ENCODE results near the gene TRMT13.
"Not testable (repeated sequence)": the region's sequence is repeated elsewhere in the genome, so short reads cannot be mapped to it uniquely, and the experiment has no call there.

Gene TRMT13

GRCh38 chr1:100164216-100164615, 31.3 kb downstream of the TRMT13 start:
- DNase-seq (ENCODE audit: low spot score) = peak; percentile 56

DNA sequence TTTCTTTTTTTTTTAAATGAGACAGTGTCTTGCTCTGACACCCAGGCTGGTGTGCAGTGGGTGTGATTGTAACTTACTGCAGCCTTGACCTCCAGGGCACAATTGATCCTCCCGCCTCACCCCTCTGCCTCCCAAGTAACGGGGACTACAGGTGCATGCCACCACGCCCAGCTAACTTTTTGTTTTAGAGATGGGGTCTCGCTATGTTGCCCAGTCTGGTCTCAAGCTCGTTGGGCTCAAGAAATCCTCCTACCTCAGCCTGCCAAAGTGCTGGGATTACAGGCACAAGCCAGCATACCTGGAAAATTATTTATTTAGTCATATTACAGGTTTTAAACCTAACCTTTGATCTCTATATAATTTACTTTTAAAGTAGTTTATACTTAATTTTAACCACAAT, 31.7 kb downstream of the TRMT13 start:
- DNase-seq (ENCODE audit: low spot score) = no peak

DNA sequence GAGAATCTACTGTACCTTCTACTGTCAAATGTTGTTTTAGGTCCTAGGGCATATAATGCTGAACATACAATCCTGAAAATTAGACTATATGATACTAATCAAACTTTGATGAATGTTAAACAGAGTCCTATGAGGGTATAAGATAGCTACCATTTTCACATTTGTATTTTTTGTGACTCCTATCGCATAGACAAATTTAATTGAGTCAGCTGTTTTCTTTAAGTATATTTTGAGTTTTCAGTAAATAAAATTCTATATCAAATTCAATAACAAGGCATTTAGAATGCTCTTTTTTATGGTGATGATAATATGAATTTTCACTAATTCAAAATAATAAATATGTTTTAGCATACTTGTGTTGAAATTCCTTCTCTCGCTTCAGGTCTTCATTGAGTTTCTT, 35.1 kb downstream of the TRMT13 start:
- DNase-seq (ENCODE audit: low spot score) = no peak

DNA sequence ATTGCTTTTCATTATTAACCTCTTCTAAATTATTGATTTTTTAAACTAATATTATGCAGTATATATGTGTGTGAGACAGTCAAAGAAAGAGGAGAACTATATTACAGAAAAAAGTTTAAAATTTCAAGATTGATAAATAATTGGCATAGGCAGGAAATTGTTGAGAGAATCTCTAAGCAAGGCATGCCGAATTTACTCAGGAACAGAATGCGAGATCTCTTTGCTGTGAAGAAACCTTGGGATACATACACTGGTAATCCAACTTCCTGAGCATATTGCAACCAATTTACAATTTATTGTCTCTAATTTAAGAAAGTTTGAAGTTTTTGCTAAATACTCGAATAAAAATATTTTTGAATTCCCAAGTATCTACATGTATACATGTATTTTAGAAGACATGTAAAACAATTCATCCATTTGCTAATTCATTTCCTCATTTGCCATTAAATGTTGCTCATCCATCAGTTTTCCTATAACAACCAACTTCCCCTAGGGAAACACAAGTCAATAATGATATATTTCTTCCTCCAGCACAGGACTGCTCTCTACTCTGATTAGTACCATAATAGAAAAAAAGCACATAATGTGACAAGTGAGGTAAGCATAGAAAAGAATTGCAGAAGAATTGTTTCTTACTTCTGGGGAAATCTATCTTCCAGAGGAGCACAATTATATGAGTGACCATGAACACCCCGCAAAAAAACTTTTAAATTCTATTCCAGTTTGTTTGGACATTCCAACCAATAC, 44.5 kb downstream of the TRMT13 start:
- DNase-seq (ENCODE audit: low spot score) = no peak

GRCh38 chr1:100178091-100178490, 45.1 kb downstream of the TRMT13 start, which contains the start of gene LRRC39:
Gene LRRC39 (minus strand): TSS chr1:100178256. CDS start chr1:100168516, 9,740 bp downstream.
- no peak for DNase-seq (ENCODE audit: low spot score)

DNA sequence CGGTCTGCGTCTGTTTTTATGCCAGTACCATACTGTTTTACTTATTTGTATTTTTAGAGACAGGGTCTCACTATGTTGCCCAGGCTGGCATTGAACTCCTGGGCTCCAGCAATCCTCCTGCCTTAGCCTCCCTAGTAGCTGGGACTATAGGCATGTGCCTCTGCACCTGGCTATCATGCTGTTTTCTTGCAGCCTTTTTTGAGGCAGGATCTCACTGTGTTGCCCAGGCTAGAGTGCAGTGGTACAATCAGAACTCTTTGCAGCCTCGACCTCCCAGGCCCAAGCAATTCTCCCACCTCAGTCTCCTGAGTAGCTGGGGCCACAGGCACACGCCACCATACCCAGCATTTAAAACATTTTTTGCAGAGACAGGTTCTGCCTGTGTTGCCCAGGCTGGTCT, 50.4 kb downstream of the TRMT13 start:
- DNase-seq (ENCODE audit: low spot score) = no peak

DNA sequence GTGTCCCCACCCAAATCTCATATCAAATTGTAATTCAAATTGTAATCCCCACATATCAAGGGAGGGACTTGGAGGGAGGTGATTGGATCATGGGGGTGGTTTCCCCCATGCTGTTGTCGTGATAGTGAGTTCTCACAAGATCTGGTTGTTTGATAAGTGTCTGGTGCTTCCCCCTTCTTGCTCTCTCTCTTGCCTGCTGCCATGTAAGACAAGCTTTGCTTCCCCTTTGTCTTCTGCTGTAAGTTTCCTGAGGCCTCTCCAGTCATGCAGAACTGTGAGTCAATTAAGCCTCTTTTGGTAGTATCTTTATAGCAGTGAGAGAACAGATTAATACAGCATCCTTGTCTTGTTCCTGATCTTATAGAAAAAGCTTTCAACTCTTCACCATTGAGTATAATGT, 51.6 kb downstream of the TRMT13 start:
- DNase-seq (ENCODE audit: low spot score) = no peak

- DNase-seq (ENCODE audit: low spot score) = peak; percentile 40
These were observed 54.9 kb downstream of the TRMT13 start for GRCh38 chr1:100187912-100188311.

DNA sequence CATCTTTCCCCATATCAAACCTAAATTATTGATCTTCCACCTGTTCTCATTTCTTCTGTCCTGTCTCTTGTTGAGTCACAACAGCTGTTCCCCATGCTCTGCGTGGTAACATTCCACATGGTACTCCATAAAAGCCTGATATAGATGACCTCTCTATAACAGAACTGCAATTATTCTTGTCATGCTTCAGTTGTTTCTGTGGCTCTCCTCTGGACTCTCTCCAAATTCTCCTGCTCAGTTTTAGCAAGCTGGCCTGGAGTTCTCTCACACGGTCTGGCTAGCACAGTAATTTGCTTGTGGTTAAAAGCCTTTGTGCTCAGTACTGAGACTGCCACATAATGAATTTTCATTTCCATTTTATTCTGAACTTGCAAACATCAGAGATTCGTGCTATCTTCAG, 55.7 kb downstream of the TRMT13 start:
- peak; percentile 75 for DNase-seq (ENCODE audit: low spot score)

DNA sequence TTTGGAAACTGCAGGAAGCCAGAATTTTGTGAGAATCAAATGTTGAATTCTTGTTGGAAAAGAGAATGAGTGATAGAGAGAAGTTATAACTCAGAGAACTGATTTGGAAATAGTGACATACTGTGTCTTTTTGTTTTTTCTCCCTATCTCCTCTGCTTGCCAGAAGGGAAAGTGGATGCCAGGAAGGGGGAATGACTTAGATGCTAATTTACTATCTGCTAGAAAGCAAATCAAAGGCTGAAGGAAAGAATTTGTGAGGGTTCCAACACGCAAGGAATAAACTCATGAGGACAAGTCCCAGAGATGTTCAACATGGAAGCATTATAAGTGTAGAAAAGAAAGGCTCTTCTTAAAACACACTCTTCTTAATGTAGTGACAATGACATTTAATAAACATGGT, 65.6 kb downstream of the TRMT13 start:
- DNase-seq (ENCODE audit: low spot score) = no peak

DNA sequence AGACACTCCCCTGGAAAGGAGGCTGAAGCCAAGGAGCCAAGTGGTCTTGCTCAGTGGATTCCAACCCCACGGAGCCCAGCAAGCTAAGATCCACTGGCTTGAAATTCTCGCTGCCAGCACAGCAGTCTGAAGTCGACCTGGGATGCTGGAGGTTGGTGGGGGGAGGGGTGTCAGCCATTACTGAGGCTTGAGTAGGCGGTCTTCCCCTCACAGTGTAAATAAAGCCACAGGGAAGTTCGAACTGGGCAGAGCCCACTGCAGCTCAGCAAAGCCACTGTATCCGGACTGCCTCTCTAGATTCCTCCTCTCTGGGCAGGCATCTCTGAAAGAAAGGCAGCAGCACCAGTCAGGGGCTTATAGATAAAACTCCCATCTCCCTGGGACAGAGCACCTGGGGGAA, 67.1 kb downstream of the TRMT13 start:
- not testable (repeated sequence) for DNase-seq (ENCODE audit: low spot score)
